DLD1 (cell line): Measurements from ENCODE around the gene GLO1.

Experiments
- in situ Hi-C: cut with HindIII; loops from 2 replicates; pipeline ENCODE4 v1.10.0; 2017; ENCODE audit warnings: low sequenced_read_pairs

GLO1 gene

DNA sequence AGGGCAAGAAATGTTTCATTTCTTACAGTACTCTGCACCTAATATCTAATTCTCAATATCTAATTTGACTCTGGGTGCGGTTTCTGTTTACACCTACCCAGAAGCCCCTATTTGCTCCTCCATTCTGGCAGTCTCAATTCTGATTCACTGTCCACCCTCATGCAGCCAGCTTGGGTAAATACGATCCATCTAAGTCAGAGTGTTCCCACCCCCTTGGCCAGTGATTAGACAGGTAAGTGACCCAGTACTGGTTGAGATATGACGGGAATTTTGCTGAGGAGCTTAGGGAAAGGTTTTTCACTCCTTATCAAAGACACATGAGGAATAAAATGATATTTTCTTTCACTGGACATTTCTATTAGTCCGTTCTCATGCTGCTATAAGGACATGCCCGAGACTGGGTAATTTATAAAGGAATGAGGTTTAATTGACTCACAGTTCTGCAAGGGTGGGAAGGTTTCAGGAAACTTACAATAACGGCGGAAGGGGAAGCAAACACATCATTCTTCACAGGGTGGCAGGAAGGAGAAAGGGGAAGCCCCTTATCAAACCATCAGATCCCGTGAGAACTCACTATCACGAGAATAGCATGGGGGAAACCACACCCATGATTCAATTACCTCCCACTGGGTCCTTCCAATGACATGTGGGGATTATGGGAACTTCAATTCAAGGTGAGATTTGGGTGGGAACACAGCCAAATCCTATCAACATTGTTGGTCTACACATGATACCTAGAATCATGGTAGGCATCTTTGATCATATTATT, 29.4 kb downstream of the GLO1 start:
- in situ Hi-C loops: no loop called here

DNA sequence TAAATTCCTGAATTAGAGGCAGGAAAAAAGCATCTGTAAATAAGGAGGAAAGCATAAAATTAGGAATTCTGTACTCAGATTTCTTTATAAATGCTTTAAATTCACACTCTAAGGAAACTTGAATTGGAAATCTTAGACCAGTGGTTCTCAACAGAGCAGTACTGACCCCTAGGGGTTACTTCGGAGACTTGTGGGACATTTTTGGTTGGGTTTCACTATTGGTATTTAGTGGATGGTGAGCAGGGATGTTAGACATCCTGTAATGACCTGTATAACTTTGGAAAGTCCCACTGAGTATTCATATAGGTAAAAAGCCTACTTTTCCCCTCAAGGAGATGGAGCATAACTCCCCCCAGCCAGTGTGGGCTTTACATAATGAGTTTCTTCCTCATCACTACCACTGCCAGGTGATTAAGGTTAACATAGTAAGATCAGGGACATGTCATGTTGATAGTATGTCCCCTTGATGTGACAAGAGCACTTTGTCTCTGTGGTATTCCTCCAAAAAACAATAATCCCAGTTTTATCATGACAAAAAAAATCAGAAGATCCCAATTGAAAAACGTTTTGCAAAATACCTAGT, 31.0 kb downstream of the GLO1 start:
- in situ Hi-C loops: no loop called here

DNA sequence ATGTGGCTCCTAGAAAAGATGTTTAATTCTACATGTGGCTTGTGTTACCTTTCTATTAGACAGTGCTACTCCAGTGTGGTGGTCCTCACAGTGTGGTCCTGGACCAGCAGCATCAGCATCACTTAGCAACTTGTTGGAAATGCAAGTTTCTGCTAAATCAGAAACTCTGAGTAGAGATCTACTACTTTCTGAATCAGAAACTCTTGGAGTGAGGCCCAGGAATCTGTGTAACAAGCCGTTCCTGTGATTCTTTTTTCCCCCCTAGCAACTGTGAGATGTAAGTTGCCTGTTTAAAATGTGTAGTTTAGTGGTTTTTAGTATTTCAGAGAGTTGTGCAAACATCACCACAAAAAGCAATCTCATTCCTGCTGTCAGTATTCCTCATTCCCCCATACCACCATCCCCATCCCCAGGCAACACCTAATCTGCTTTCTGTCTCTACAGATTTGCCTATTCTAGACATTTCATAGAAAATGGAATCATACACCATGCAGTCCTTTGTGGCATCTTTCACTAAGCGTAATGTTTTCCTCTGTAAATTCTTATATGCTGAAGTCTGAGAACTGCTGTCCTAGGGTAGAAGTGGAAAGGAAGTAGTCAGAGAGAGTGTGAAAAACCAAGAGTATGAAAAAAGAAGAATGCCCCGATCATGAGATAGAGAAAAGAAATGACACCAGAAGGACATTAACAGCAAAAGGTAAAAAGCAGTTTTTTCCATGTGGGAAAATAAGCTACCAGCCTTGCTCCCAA, 44.4 kb downstream of the GLO1 start:
- in situ Hi-C loops: no loop called here

DNA sequence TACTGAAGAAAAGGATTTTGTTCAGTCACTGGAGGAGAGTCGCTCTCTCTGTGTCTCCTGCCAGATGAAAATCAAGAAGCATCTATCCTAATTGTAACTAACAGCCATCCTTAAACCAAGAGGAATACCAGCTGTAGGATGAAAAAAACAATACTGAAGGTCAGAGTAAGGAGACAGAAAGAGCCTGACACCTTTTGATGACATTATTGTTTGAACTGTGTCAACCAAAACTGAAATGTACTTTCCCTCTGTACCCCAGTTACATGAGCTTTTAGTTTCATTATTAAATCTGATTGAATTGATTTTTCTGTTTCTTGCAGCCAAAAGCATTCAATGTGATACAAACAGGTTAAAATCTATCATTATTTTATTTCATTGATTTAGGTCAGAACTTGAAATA, 46.0 kb downstream of the GLO1 start:
- in situ Hi-C loops: no loop called here

DNA sequence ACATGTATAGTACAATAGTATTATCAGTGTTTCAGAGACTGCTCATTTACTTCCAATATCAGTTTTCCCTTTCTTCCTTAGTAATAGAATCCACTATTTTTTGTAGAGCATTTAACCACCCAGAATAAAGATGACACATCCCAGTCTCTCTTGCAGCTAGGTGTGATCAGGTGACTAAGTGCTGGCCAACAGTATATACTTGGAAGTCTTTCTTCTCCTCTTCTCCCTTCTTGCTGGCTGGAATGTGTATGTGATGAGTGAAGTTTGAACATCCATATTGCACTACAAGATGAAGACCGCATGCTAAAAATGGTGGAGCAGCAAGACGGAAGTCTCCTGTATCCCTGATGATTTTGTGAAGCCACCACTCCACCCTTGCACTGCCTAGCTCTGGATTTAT, 48.7 kb downstream of the GLO1 start:
- in situ Hi-C loops: no loop called here

DNA sequence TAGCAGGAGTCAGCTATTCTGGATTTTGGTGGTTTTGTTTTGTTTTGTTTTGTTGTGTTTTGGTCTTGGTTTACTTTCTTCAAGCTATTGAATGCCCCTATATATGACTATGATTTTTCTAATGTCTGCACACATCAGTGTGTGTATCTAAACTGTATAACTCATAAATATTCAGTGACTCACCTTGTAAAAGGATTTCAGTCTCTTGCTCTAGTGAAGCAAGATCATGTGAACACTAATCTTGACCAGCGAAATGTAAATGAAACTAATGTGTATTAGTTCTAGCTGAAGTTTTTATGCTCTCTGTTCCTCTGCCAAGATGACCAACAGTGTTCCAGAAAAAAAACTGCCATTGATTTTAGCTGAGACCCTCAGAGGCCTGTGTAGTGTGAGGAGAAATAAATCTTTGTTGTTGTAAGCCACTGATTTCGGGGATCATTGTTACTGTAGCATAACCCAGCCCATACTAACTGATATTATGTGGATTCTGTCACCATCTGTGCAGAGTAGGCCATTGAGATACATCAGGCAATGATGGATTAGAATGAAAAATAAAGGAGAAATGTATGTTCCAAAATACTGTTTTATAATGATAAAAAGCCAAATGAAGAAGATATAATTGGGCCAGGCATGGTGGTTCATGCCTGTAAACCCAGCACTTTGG, 51.7 kb downstream of the GLO1 start:
- in situ Hi-C loops: no loop called here

DNA sequence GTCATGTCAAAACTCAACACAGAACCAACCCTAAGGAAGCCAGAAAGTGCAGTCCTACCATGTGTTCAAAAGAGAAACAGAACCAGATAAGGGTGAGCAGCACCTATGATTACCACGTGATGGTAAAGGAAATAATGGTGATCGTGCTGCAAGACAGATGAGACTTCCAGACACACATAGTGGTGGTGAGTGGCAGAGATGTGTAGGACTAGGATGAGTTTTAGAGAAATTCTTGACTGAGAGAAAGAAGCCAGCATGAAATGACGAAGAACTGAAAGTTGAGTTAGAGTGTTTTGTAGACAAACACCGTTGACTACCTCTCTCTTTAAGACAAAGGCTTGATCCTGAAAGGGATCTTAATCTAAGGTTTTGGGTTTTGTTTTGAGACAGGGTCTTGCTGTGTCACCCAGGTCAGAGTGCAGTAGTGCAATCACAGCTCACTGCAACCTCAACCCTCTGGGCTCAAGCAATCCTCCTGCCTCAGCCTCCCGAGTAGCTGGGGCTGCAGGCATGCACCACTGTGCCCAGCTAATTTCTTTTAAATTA, 52.7 kb downstream of the GLO1 start:
- in situ Hi-C loops: no loop called here

DNA sequence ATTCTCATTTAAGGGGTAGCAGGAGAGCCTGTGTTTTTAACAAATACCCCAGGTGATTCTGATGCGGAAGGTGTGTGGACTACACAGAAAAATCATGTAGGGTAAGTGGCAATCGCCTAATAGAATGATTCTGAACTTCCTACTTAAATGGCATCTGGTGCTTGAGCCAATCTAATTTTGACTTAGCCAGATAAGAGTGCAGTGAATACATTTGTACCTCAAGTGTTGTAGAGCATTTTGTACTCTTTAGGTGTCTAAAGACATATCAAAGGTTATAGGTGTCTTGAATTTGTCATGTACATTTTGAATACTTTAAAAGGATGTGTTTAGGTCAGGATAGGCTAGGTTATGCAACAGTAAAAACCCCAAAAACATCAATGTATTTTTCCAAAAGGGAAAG, 53.2 kb downstream of the GLO1 start:
- in situ Hi-C loops: no loop called here

DNA sequence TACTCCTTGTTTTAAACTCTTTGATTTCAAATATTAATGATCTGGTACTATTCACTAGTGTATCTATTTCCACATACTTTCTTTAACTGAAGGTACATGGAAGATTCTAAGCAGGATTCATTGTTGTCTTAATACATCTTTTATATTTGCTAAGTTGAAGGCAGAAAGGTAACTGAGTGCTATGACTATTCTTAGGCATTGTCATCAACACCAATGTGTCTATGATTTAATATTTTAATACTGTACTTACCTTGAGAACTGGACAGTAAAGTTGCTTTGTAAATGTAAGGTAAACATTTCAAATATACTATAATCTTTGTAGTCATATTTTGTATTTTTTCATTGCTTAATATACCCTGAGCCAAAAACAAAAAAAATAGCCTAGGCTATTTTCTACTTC, 54.3 kb downstream of the GLO1 start:
- in situ Hi-C loops: no loop called here

DNA sequence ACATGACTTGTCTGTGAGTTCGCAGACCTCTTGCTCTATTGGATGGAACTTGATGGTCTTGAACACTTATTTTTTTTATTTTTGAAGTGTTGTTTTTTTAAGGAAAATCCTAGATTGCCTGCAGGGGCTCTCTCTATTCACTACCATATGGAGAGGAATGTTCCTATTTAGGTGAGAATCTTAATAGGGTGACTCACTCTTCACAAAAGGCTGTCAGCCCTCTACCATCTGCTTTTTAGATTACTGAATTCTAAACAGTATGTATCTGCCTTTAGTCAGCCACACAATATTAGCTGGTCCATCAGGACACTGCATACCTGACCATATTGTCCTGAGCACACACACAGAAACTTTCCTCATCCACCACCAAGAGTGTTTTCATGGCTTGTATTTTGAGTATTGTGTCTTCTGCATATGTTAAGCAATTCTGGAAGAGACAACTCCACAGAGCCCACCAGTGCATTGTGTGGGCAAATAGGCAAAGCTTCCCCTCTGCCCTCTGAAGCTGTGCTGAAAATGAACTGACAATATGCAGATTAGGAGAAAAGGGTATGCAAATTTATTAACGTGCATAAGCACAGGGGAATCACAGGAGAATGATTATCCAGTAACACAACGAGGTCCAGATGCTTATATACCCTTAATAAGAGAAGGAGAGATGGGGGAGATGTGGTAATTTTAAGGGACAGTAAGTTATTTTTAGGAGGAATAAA, 56.6 kb downstream of the GLO1 start:
- in situ Hi-C loops: no loop called here

DNA sequence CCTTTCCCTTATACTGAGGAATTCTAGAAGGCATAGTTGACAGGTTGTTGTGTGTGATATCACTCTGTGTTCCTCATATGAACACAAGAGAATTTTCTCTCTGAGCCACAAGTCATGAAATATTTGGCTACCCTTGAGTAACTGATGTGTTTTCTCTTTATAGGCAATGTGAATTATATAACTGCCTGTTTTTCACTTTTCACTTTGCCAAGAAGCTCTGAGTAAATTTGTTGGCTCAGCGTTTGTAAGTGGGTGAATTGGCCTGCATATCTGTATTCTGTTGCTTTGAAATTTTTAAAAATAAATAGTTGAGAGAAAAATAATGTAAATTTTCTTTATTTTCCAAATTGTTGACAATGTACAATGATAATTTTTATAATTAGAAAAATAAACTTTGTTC, 58.0 kb downstream of the GLO1 start:
- in situ Hi-C loops: no loop called here

DNA sequence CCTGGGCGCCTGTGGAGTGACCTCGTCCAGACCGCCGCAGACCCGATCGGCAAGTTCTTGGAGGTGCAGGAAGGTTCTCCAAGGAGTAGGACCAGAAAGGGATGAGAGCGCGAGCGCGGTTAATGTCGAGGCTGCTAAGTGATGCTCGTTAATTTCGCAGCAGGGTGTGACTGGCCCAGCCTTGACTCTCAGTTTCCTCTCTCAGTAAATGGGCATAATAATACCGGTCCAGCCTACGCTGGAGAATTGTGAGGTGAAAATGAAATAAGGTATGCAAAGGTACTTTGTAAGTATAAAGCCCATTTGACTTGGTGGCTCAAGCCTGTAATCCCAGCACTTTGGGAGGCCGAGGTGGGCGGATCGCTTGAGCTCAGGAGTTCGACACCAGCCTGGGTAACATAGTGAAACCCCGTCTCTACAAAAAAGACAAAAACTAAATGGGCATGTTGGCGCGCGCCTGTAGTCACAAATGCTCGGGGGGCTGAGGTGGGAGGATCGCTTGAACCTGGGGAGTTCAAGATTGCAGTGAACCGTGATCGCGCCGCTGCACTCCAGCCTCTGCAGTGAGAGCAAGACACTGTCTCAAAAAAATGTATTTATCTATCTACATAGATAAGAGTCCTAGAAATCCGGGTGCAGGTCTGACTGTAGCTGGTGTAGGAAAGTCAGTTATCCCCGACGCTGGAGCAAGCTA, 62.6 kb downstream of the GLO1 start:
- in situ Hi-C loops: no loop called here

DNA sequence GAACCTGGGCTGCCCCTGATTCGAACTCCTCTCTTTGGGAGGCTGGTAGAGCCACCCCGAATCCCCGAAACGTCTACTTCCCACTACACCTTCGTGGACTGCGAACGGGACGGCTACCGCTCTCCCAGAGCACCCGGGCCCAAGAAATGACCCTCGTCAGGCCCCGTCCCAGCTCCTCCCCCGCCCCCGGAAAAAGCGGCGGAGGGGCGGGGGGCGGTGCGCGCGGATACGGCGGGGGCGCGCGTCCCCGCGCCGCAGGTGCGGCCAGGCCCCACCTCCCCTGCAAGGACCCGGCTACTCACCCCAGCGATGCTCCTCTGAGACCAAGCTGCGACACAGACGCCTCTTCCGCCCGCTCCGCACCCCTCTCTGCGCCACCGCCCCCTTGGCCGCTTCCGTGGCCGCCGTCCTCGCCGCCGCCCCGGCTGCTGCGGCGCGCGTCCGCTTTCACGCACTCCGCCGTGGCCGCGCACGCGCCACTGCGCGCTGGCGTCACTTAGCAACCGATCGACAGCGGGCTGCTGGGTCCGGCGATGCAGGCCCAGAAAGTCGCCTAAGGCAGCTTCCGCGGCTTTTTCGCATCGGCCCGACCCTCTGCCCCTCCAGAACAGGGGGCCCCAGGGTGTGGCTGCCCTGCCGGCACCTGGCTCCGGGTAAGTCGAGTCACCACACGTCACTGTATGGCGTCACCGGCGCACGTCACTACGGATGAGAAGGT, 63.3 kb downstream of the GLO1 start, which contains the start of gene BTBD9:
Gene BTBD9 (minus strand): TSS at position 432 of the 718 bp plus-strand sequence.
- in situ Hi-C loops: no loop called here

DNA sequence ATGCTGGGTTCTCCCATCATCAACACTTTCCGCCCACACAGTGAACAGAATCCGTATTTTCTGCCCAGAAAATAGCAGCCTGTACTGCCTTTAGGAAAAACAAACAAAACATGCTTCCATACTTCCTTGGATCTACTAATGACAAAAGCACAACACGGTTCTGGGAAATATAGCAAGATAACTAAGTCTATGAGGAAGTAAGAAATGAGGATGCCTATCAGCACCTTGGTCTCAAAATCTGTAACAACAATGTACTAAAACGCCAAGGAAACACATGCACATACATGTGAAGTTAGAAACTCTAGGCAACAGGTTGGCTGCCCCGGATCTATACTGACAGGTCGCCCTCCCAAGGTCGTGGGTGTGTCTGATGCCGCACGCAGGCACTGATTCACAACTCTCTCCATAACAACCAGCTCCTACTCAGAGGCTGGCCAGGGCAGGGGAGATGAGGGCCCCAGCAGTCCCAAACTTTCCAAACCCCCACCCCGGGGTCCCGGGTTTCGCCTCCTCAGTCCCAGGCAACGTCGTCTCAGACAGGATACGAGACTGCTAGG, 63.9 kb downstream of the GLO1 start:
- in situ Hi-C loops: no loop called here

DNA sequence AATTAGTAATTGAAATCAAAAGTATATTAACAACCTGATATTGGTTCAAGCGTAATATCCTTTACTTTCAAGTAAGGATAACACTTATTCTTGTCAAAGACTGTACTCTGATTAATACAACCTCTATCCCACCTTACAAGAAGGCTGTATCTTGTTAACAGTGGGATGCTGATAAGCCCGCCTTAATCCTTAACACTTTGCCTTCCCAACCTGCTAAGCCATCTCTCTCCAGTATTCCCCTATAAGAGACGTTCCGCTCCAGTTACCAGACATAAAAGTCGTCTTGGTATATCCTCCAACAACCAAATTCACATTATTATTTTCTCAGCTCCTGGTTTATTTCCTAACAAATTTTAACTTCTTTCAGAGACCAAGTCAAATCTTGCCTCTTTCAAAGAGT, 65.2 kb downstream of the GLO1 start:
- in situ Hi-C loops: no loop called here

DNA sequence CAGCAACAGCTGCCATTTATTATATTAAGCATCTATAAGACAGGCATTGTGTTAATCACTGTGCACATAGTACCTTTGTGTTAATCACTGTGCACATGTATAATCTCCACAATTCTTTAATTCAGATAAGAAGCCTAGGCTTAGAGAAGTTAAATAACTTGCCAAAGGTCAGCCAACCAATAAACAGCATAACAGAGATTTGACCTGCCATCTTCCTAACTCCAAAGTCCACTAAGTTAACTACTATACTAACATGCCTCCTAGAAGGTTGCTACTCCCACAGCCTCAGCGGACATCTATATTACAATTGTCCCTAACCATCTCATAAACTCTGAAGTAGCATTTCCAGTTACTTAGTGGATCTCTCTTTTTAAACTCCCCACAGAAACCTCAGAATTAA, 66.9 kb downstream of the GLO1 start:
- in situ Hi-C loops: no loop called here

DNA sequence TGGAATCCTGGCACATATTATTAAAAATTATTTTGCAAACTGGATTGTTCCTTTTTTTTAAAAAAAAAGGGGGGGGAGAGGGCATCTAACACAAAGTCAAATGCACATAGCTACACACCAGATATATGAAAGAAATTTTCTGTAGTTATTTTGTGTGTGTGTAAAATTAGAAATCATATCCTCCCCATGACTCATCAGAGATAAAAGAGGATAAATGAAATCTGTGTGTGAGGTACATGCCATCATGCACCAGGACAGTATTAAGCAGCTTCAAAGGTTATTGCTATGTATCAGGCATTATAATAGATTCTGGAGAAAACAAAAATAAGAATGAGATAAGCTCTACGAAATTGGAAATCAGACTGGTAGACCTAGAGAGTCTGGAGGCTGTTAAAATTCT, 68.4 kb downstream of the GLO1 start:
- in situ Hi-C loops: no loop called here

DNA sequence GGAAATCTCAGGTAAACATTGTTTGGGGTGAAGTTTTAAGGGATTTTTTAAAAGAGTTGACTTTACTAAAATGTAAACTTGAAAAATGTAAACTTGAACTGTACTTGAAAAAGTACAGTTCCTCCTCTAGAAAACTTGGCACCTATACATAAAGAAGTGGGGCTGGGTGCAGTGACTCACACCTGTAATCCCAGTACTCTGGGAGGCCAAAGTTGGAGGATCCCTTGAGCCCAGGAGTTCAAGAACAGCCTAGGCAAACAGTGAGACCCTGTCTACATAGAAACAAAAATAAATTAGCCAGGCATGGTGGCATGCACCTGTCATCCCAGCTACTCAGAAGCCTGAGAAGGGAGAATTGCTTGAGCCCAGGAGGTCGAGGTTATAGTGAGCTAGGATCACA, 70.5 kb downstream of the GLO1 start:
- in situ Hi-C loops: no loop called here

DNA sequence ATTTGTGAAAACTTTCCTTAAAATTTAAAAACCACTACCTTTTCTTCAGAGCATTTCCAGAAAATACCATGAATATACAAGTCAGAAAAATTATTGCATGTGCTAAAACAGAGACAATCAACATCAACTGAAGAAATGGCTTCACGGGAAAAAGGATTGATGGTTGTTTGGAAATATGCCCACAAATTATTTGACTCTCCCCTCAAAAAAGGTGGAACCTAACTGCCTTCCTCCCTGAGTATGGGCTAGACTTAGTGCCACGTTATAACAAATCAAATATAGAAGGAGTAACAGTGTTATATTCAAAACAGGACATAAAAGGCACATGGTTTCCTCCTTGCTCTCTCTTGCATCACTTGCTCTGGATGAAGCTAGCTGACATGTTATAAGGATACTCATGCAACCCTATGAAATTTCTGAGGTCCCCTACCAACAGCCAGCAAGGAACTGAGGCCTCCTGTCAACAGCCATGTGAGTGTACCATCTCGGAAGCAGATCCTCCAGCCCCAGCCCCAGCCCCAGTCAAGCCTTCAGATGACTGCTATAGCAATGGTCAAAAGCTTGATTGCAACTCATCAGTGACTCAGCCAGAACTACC, 71.7 kb downstream of the GLO1 start:
- in situ Hi-C loops: no loop called here
